ENCODE measurements around the gene ROBO4.

ROBO4 gene

GRCh38 chr11:124892750-124893454 is 4.8 kb downstream of the ROBO4 start:
- ChIA-PET POLR2A (no interaction called here), CTCF (interaction anchor here (1.1 to 1.5 kb wide), 3 partner anchors 10 to 224 kb away, joined by 3 to 5 read pairs (median 4); no protein-coding TSS in a partner anchor)
- no peak for TF ChIP-seq CTCF (IDR thresholded peaks at IDR 0.05; ENCODE audit: control extremely low read depth, extremely low read depth, low read depth, missing control alignments)
- no peak for DNase-seq (ENCODE audit: extremely low spot score)

GRCh38 chr11:124892146-124892545 is 5.5 kb downstream of the ROBO4 start:
- ChIA-PET CTCF (interaction anchor here (1.1 to 1.5 kb wide), 3 partner anchors 9 to 223 kb away, joined by 3 to 5 read pairs (median 4); no protein-coding TSS in a partner anchor), POLR2A (no interaction called here)
- TF ChIP-seq CTCF (IDR thresholded peaks at IDR 0.05; ENCODE audit: control extremely low read depth, extremely low read depth, low read depth, missing control alignments): no peak
- DNase-seq (ENCODE audit: extremely low spot score): no peak

- ChIA-PET CTCF (interaction anchor here (1.1 to 1.9 kb wide), 4 partner anchors 15 to 247 kb away, joined by 3 to 7 read pairs (median 6); no protein-coding TSS in a partner anchor), POLR2A (no interaction called here)
- DNase-seq (ENCODE audit: extremely low spot score): no peak
- no peak for TF ChIP-seq CTCF (IDR thresholded peaks at IDR 0.05; ENCODE audit: control extremely low read depth, extremely low read depth, low read depth, missing control alignments)
These were observed 6.2 kb downstream of the ROBO4 start for GRCh38 chr11:124891373-124891861.

- ChIA-PET POLR2A (no interaction called here), CTCF (interaction anchor here (1.1 to 1.9 kb wide), 3 partner anchors 15 to 247 kb away, joined by 3 to 7 read pairs (median 6); no protein-coding TSS in a partner anchor)
- TF ChIP-seq CTCF (IDR thresholded peaks at IDR 0.05; ENCODE audit: control extremely low read depth, extremely low read depth, low read depth, missing control alignments): no peak
These were observed 6.8 kb downstream of the ROBO4 start for GRCh38 chr11:124890683-124891372.

DNA sequence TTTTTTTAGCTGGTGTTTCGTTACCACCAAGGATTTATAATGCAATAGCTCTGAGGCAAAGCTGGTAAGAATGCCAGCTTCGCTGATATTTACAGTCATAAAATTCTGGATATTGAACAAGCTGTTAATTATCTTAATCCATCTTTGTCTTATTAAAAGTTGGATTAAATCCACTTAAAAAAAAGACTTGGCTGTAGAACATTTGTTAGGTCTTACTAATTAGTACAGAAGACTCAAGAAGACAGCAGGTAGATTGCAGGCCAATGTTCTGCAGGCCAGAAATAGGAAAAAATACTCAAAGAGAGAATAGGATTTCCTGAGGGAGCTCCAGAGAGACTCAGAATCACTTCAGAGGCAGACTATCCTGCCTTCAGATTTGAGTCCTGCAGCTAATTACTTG is 7.5 kb downstream of the ROBO4 start:
- no peak for DNase-seq (ENCODE audit: extremely low spot score)
- POLR2A ChIA-PET: no interaction called here
- CTCF ChIA-PET: interaction anchor here (1.5 to 1.9 kb wide), 2 partner anchors 14 to 246 kb away, joined by 6 to 7 read pairs; no protein-coding TSS in a partner anchor

More at GRCh38 chr11:124890683-124891372, 6.8 kb downstream of the ROBO4 start:
- no peak for DNase-seq (ENCODE audit: extremely low spot score)

More for the DNA sequence above, 7.5 kb downstream of the ROBO4 start:
- TF ChIP-seq CTCF (IDR thresholded peaks at IDR 0.05; ENCODE audit: control extremely low read depth, extremely low read depth, low read depth, missing control alignments): no peak
